Caco-2 (cell line): ENCODE results near the gene NLGN3. TPM values are rescaled to one million over a fixed set of nuclear protein-coding genes. Genes with fewer than 3 reads are reported as not detected.

ENCODE experiments used
- BruUV-seq: library from RNA; stranded (reverse); fragments of 400-500 nt; replicated peaks from 2 replicates; lab custom pipeline; 2021; lab: Mats Ljungman, UMichigan
- CTCF ChIA-PET: fragments of 300-600 bp; sonication (Branson Sonifier 250); formaldehyde crosslinking; loops from one replicate; lab custom pipeline; 2022; ENCODE audit warnings: antibody characterized with exemption; lab: Charles Lee
- POLR2A ChIA-PET: fragments of 300-600 bp; sonication (Branson Sonifier 250); formaldehyde crosslinking; loops from one replicate; lab custom pipeline; 2022; ENCODE audit warnings: antibody characterized with exemption; lab: Charles Lee
- DNase-seq, 2 experiments: peaks; one replicate each; pipeline versions ENCODE4 v3.0.0 to v3.0.0-alpha.2; 2020 to 2022
- H3K27me3 ChIP-seq: replicated peaks from 2 replicates; pipeline ENCODE4 v1.6.0; 2011; ENCODE audit warnings: low read length; ENCODE audit not compliant: control insufficient read depth, insufficient read depth
- H3K36me3 ChIP-seq: 2 replicates; pipeline ENCODE4 v1.5.1; 2011; ENCODE audit warnings: low read length; ENCODE audit not compliant: control insufficient read depth, insufficient read depth
- H3K4me1 ChIP-seq: fragments of 250-450 bp; sonication (Bioruptor Pico); 2 replicates; pipeline ENCODE4 v1.5.1; 2020; ENCODE audit warnings: mild to moderate bottlenecking
- H3K4me3 ChIP-seq: 2 replicates; pipeline ENCODE4 v1.5.1; 2011; ENCODE audit warnings: low read depth, mild to moderate bottlenecking, control low read depth, low read length
- H3K9me3 ChIP-seq: fragments of 250-450 bp; sonication (Bioruptor Pico); 2 replicates; pipeline ENCODE4 v1.5.1; 2020; ENCODE audit warnings: mild to moderate bottlenecking, moderate library complexity
- H3K27ac Mint-ChIP-seq: one replicate; pipeline ENCODE4 v1.8.0; 2022; ENCODE audit warnings: mixed read lengths; ENCODE audit not compliant: unreplicated experiment
- H3K27me3 Mint-ChIP-seq: one replicate; pipeline ENCODE4 v1.8.0; 2022; ENCODE audit warnings: mixed read lengths; ENCODE audit not compliant: insufficient read depth, unreplicated experiment
- H3K36me3 Mint-ChIP-seq: one replicate; pipeline ENCODE4 v1.8.0; 2022; ENCODE audit warnings: mild to moderate bottlenecking, mixed read lengths; ENCODE audit not compliant: insufficient read depth, unreplicated experiment
- H3K4me1 Mint-ChIP-seq: one replicate; pipeline ENCODE4 v1.8.0; 2022; ENCODE audit warnings: low read depth, mixed read lengths; ENCODE audit not compliant: unreplicated experiment
- H3K4me3 Mint-ChIP-seq: one replicate; pipeline ENCODE4 v1.8.0; 2022; ENCODE audit warnings: mild to moderate bottlenecking, moderate library complexity, mixed read lengths; ENCODE audit not compliant: unreplicated experiment
- H3K9me3 Mint-ChIP-seq: one replicate; pipeline ENCODE4 v1.8.0; 2022; ENCODE audit warnings: mixed read lengths; ENCODE audit not compliant: unreplicated experiment
- CTCF ChIP-seq, 2 experiments: fragments of 200-600 bp in 1 of 2; IDR thresholded peaks; 1 replicate in 1 of 2; 2 replicates in 1 of 2; pipeline versions ENCODE4 v1.5.1 to v1.8.0; 2011 to 2022; ENCODE audit warnings: antibody characterized with exemption in 1 of 2, control low read depth in 1 of 2, inconsistent platforms in 1 of 2, low read depth in 1 of 2, low read length in 1 of 2, mild to moderate bottlenecking in 1 of 2, moderate library complexity in 1 of 2; ENCODE audit not compliant: insufficient read depth in 1 of 2, severe bottlenecking in 1 of 2, unreplicated experiment in 1 of 2
- intact Hi-C: fragments of 100-400 bp; cut with micrococcal nuclease; formaldehyde crosslinking; loops from one replicate; pipeline ENCODE4 v1.10.0; 2022; ENCODE audit not compliant: unreplicated experiment
- total RNA-seq: library from RNA; stranded (reverse); gene quantifications from 2 replicates; pipeline ENCODE4 v1.2.3, GENCODE V29; 2022

The NLGN3 gene
- total RNA-seq, 1 experiment from 2014 or later, result 0.61 TPM

GRCh38 chrX:71183341-71183740, 38.7 kb downstream of the NLGN3 start:
- H3K9me3 Mint-ChIP-seq, result no peaks in the 10 kb centered on the region
- peak overlapping the region; percentile 96 for H3K27ac Mint-ChIP-seq
- Histone ChIP-seq H3K4me1 (peaks cover 36% of the 10 kb centered on the region), H3K36me3 (no peaks in the 10 kb centered on the region), H3K9me3 (no peaks in the 10 kb centered on the region), H3K27me3 (no peaks in the 10 kb centered on the region), H3K4me3 (no peak overlapping the region; the same call in 1 of the 2 replicates)
- CTCF ChIA-PET, result interaction anchor here (1.5 kb wide), 1 partner anchor 100 kb away, joined by 5 read pairs; the partner anchor contains the start of gene NONO
- DNase-seq, result peak; percentile 66 to 76
- POLR2A ChIA-PET, result interaction anchor here (0.5 to 3.5 kb wide), 4 partner anchors 71 to 183 kb away, joined by 5 to 34 read pairs (median 14); partner anchors contain the start of genes NONO, TAF1 and ZMYM3
- no peaks in the 10 kb centered on the region for H3K27me3 Mint-ChIP-seq
- peak overlapping the region; percentile 76 for H3K4me3 Mint-ChIP-seq
- peaks cover 7% of the 10 kb centered on the region for H3K4me1 Mint-ChIP-seq
- TF ChIP-seq CTCF (IDR thresholded peaks at IDR 0.05; ENCODE audit: insufficient read depth in 1 of 2, low read depth in 1 of 2, low read length in 1 of 2, severe bottlenecking in 1 of 2, unreplicated experiment in 1 of 2), result no peak
- intact Hi-C loops, result loop anchor here (1.0 to 2.0 kb wide), 3 partner anchors 71 to 183 kb away; partner anchors contain the start of genes NONO, TAF1 and ZMYM3
- BruUV-seq, result no TSS peak
- peaks cover 9% of the 10 kb centered on the region for H3K36me3 Mint-ChIP-seq

DNA sequence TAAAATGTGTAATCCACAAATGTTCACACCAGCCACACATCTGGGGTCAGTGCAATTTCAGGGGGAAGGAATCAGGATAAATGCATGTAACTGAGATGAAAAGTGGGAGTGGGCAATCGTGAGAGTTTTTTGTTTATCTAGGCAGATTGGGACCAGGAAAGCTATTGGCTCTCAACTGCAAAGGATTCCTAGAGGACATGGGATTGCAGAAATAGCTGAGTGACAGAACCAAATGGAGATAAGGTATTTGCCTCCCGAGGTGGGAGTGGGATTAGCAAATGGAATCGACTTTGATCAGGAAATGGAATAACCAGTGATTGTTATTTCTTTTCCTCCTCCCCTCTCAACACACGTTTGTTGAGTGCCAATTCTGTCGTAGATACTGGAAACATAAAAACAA, 39.5 kb downstream of the NLGN3 start:
- peak overlapping the region; percentile 96 for H3K27ac Mint-ChIP-seq
- intact Hi-C loops, result loop anchor here (1.0 kb wide), 1 partner anchor 33 kb away; no protein-coding TSS in a partner anchor

More for the DNA sequence above, 39.5 kb downstream of the NLGN3 start:
- H3K4me1 ChIP-seq, result peaks cover 36% of the 10 kb centered on the region
- H3K27me3 Mint-ChIP-seq, result no peaks in the 10 kb centered on the region
- no peak overlapping the region for H3K4me3 ChIP-seq
- no peaks in the 10 kb centered on the region for H3K27me3 ChIP-seq
- peaks cover 7% of the 10 kb centered on the region for H3K4me1 Mint-ChIP-seq
- H3K9me3 Mint-ChIP-seq, result no peaks in the 10 kb centered on the region
- POLR2A ChIA-PET, result interaction anchor here (1.9 to 3.5 kb wide), 2 partner anchors 70 to 100 kb away, joined by 5 to 34 read pairs; partner anchors contain the start of genes NONO and ZMYM3
- BruUV-seq, result no TSS peak
- CTCF ChIA-PET, result no interaction called here
- no peaks in the 10 kb centered on the region for H3K9me3 ChIP-seq
- H3K36me3 Mint-ChIP-seq, result peaks cover 9% of the 10 kb centered on the region
- no peak for TF ChIP-seq CTCF (IDR thresholded peaks at IDR 0.05; ENCODE audit: insufficient read depth in 1 of 2, low read depth in 1 of 2, low read length in 1 of 2, severe bottlenecking in 1 of 2, unreplicated experiment in 1 of 2)
- peak overlapping the region; percentile 76 for H3K4me3 Mint-ChIP-seq
- H3K36me3 ChIP-seq, result no peaks in the 10 kb centered on the region
- DNase-seq, result peak; percentile 36 to 44
